HepG2 (cell line): Measurements from ENCODE around the gene SLCO3A1. TPM values are rescaled to one million over a fixed set of nuclear protein-coding genes. Genes with fewer than 3 reads are reported as not detected.
A peak's percentile ranks its signal among the peaks of the same experiment; 100 is the strongest.

Experiments used
- ATAC-seq: fragments of 200-7000 bp; cut with Tn5 transposase; 3 replicates; pipeline ENCODE4 v1.9.1; 2020; ENCODE audit warnings: mild to moderate bottlenecking, moderate library complexity
- BruUV-seq: library from RNA; stranded (reverse); fragments of 400-500 nt; replicated peaks from 2 replicates; lab custom pipeline; 2021; lab: Mats Ljungman, UMichigan
- CTCF ChIA-PET: fragments of 300-600 bp; formaldehyde crosslinking; extraction: SDS; loops from one replicate; lab custom pipeline; 2021; ENCODE audit warnings: low total read pairs, inconsistent platforms, low intra/inter-chr PET ratio; lab: Yijun Ruan, JAX
- POLR2A ChIA-PET: fragments of 350-600 bp; sonication (Branson Sonifier 250); formaldehyde crosslinking; loops from one replicate; lab custom pipeline; 2020; ENCODE audit warnings: antibody characterized with exemption, inconsistent platforms; lab: Yijun Ruan, JAX
- DNase-seq: peaks from one replicate; pipeline ENCODE4 v3.0.0-alpha.2; 2015; ENCODE audit warnings: low spot score
- FAIRE-seq: peaks from 3 replicates; lab custom pipeline; 2011; peaks lifted over from hg19 to GRCh38; lab: Jason Lieb, UNC
- H2AFZ ChIP-seq: one replicate; pipeline ENCODE4 v1.6.1; 2011; ENCODE audit warnings: low read length, inconsistent platforms
- H3K27ac ChIP-seq: fragments of 300-600 bp; 3 replicates; pipeline ENCODE4 v1.8.0; 2011; ENCODE audit warnings: mixed run types, mild to moderate bottlenecking, mixed read lengths, low read length, inconsistent platforms; ENCODE audit not compliant: insufficient read depth; ENCODE audit errors: extremely low read length
- H3K27me3 ChIP-seq, 2 experiments: fragments of 200-600 bp in 1 of 2; 2 replicates in 1 of 2; 3 replicates in 1 of 2; pipeline versions ENCODE4 v1.6.0 to v1.8.0; 2011; ENCODE audit warnings: low read length in 2 of 2, mild to moderate bottlenecking in 2 of 2, moderate library complexity in 2 of 2, inconsistent platforms in 1 of 2; ENCODE audit not compliant: insufficient read depth in 2 of 2, control insufficient read depth in 1 of 2
- H3K36me3 ChIP-seq, 2 experiments: fragments of 200-600 bp in 1 of 2; replicated peaks in 1 of 2; 2 replicates in 1 of 2; 3 replicates in 1 of 2; pipeline versions ENCODE4 v1.5.1 to v1.8.0; 2011; ENCODE audit warnings: low read length in 2 of 2, inconsistent platforms in 1 of 2; ENCODE audit not compliant: insufficient read depth in 2 of 2, control insufficient read depth in 1 of 2
- H3K4me1 ChIP-seq: 2 replicates; pipeline ENCODE4 v1.5.1; 2012; ENCODE audit warnings: low read length, inconsistent platforms; ENCODE audit not compliant: insufficient read depth
- H3K4me2 ChIP-seq: 2 replicates; pipeline ENCODE4 v1.6.0; 2011; ENCODE audit warnings: low read depth, low read length, inconsistent platforms
- H3K4me3 ChIP-seq, 3 experiments: fragments of 200-600 bp in 1 of 3; sonication (generic), shearing (Covaris generic) in 1 of 3; replicated peaks in 1 of 3; 2 replicates each; pipeline ENCODE4 v1.5.1; 2011 to 2016; ENCODE audit warnings: low read length in 3 of 3, inconsistent platforms in 2 of 3, low read depth in 2 of 3, mild to moderate bottlenecking in 2 of 3, control low read depth in 1 of 3, mixed read lengths in 1 of 3; ENCODE audit not compliant: insufficient read depth in 1 of 3
- H3K79me2 ChIP-seq: one replicate; pipeline ENCODE4 v1.6.1; 2011; ENCODE audit warnings: low read length, inconsistent platforms; ENCODE audit not compliant: insufficient read depth
- H3K9ac ChIP-seq: 2 replicates; pipeline ENCODE4 v1.6.0; 2011; ENCODE audit warnings: mild to moderate bottlenecking, low read depth, low read length, inconsistent platforms; ENCODE audit not compliant: insufficient read depth
- H3K9me3 ChIP-seq: 2 replicates; pipeline ENCODE4 v1.5.1; 2012; ENCODE audit warnings: mild to moderate bottlenecking, low read length
- H4K20me1 ChIP-seq: 2 replicates; pipeline ENCODE4 v1.6.0; 2011; ENCODE audit warnings: inconsistent platforms, mild to moderate bottlenecking, low read length, moderate library complexity; ENCODE audit not compliant: insufficient read depth
- DR1 ChIP-seq: sonication (generic); formaldehyde crosslinking; IDR thresholded peaks from 2 replicates; pipeline ENCODE4 v1.8.0; 2021; ENCODE audit warnings: mild to moderate bottlenecking, missing genetic modification reagents, inconsistent platforms
- FOSL1 ChIP-seq: sonication (generic); formaldehyde crosslinking; IDR thresholded peaks from 2 replicates; pipeline ENCODE4 v1.9.0; 2021; ENCODE audit warnings: missing genetic modification reagents, borderline replicate concordance
- FOXA3 ChIP-seq: IDR thresholded peaks from 2 replicates; pipeline ENCODE4 v1.6.1; 2016; ENCODE audit warnings: missing genetic modification reagents, missing compliant biosample characterization
- GATA4 ChIP-seq: sonication (generic); IDR thresholded peaks from 2 replicates; pipeline ENCODE4 v1.6.1; 2016; ENCODE audit warnings: antibody characterized with exemption, low read depth, borderline replicate concordance
- MYNN ChIP-seq: sonication (generic); formaldehyde crosslinking; IDR thresholded peaks from 2 replicates; pipeline ENCODE4 v1.4.0; 2020; ENCODE audit warnings: mild to moderate bottlenecking, low read depth, missing genetic modification reagents
- ZMYM4 ChIP-seq: sonication (generic); formaldehyde crosslinking; IDR thresholded peaks from 2 replicates; pipeline ENCODE4 v1.8.1; 2023; ENCODE audit warnings: mild to moderate bottlenecking, missing genetic modification reagents
- ZNF34 ChIP-seq: sonication (generic); formaldehyde crosslinking; IDR thresholded peaks from 2 replicates; pipeline ENCODE4 v1.4.0; 2020; ENCODE audit warnings: mild to moderate bottlenecking, missing genetic modification reagents, borderline replicate concordance
- ZNF383 ChIP-seq: sonication (generic); formaldehyde crosslinking; IDR thresholded peaks from 2 replicates; pipeline ENCODE4 v1.4.0; 2020; ENCODE audit warnings: missing genetic modification reagents, mild to moderate bottlenecking, borderline replicate concordance
- ZNF446 ChIP-seq: sonication (generic); formaldehyde crosslinking; IDR thresholded peaks from 2 replicates; pipeline ENCODE4 v1.5.0; 2020; ENCODE audit warnings: mild to moderate bottlenecking, missing genetic modification reagents
- ZNF501 ChIP-seq: sonication (generic); formaldehyde crosslinking; IDR thresholded peaks from 2 replicates; pipeline ENCODE4 v1.5.1; 2020; ENCODE audit warnings: mild to moderate bottlenecking, moderate library complexity, missing genetic modification reagents
- WGBS: methylation state at CpG from one replicate; pipeline ENCODE4 v1.1.6; 2017; ENCODE audit warnings: low lambda C conversion rate; 5-methylcytosine and 5-hydroxymethylcytosine counted together
- in situ Hi-C: cut with HindIII; loops from 2 replicates; pipeline ENCODE4 v1.10.0; 2017; ENCODE audit warnings: low pct_unique_long_range_greater_than_20kb; ENCODE audit not compliant: extremely low pct_ligation_motif_present
- intact Hi-C: fragments of 100-400 bp; cut with micrococcal nuclease; formaldehyde crosslinking; loops from one replicate; pipeline ENCODE4 v1.10.0; 2022; ENCODE audit not compliant: unreplicated experiment
- polyA plus RNA-seq, 8 experiments: library from polyadenylated mRNA; depleted of rRNA in 3 of 8; stranded (reverse) in 7 of 8; unstranded in 1 of 8; fragments of >200 nt; fragmentation: Illumina TruSeq in 4 of 8; extraction: Trizol in 4 of 8; gene quantifications; 2 replicates each; pipeline versions ENCODE4 v1.2.1 to v1.2.3, GENCODE V29; 2011 to 2016; ENCODE audit warnings: low read depth in 4 of 8, missing spikeins in 1 of 8, mixed read lengths in 1 of 8; ENCODE audit not compliant: insufficient read depth in 1 of 8
- total RNA-seq, 5 experiments: library from RNA; depleted of rRNA; stranded (reverse); fragments of >200 nt; fragmentation: Illumina TruSeq; extraction: Trizol; gene quantifications; 2 replicates each; pipeline ENCODE4 v1.2.3, GENCODE V29; 2016; ENCODE audit warnings: low read depth in 1 of 5
- TF ChIP-seq, protein P1 (sequence below): sonication (generic); formaldehyde crosslinking; IDR thresholded peaks from 2 replicates; pipeline ENCODE4 v1.5.1; 2020; ENCODE audit warnings: mild to moderate bottlenecking, missing genetic modification reagents
- TF ChIP-seq, protein P2 (sequence below): sonication (generic); formaldehyde crosslinking; IDR thresholded peaks from 2 replicates; pipeline ENCODE4 v1.4.0; 2020; ENCODE audit warnings: missing genetic modification reagents
- TF ChIP-seq, protein P3 (sequence below): sonication (generic); formaldehyde crosslinking; IDR thresholded peaks from 2 replicates; pipeline ENCODE4 v1.4.0; 2020; ENCODE audit warnings: missing genetic modification reagents, borderline replicate concordance

Gene SLCO3A1
- total and polyA plus RNA-seq, 2 of the 13 experiments (the other 11 are each of a cell fraction or from before 2014, with no cell fraction given), result 0.02 TPM; not detected in 1

DNA sequence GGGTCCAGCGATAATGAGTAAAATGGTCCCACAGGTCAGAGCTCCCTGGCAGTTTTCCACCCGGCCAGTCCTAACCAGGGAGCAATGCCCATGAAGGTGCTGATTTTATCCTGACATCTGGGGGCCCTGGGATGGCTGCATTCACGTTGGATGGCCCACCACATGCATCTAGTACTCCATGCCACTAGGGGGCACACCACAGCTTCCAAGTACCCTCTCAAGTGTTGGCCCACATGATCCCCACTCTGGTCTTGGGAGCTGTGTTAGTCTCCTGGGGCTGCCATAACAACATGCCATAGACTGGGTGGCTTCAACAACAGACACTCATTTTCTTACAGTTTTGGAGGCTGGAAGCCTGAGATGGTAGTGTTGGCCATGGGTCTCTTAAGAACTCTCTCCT is 225.5 kb downstream of the SLCO3A1 start:
- Histone ChIP-seq H3K36me3 (no peaks in the 10 kb centered on the region), H3K4me2 (no peak overlapping the region), H3K9me3 (no peaks in the 10 kb centered on the region), H3K4me1 (no peaks in the 10 kb centered on the region), H2AFZ (no peak overlapping the region), H4K20me1 (no peaks in the 10 kb centered on the region), H3K4me3 (no peak overlapping the region), H3K9ac (no peak overlapping the region), H3K27ac (no peak overlapping the region), H3K27me3 (peaks cover 0 to 10% of the 10 kb centered on the region in 2 experiments; a peak in 3 of 5 replicates), H3K79me2 (no peaks in the 10 kb centered on the region)
- FAIRE-seq, result no peak
- in situ Hi-C loops, result loop anchor here (25.0 kb wide), 1 partner anchor 608 kb away; no protein-coding TSS in a partner anchor
- intact Hi-C loops, result no loop called here
- ChIA-PET POLR2A (no interaction called here), CTCF (no interaction called here)
- no TSS peak for BruUV-seq
- peak; percentile 24; the same call in 2 of the 3 replicates for ATAC-seq
- peak; percentile 15 for DNase-seq
- no CpG with 5 or more reads among the region's 3 CpGs for WGBS
- TF ChIP-seq, protein P1, sequence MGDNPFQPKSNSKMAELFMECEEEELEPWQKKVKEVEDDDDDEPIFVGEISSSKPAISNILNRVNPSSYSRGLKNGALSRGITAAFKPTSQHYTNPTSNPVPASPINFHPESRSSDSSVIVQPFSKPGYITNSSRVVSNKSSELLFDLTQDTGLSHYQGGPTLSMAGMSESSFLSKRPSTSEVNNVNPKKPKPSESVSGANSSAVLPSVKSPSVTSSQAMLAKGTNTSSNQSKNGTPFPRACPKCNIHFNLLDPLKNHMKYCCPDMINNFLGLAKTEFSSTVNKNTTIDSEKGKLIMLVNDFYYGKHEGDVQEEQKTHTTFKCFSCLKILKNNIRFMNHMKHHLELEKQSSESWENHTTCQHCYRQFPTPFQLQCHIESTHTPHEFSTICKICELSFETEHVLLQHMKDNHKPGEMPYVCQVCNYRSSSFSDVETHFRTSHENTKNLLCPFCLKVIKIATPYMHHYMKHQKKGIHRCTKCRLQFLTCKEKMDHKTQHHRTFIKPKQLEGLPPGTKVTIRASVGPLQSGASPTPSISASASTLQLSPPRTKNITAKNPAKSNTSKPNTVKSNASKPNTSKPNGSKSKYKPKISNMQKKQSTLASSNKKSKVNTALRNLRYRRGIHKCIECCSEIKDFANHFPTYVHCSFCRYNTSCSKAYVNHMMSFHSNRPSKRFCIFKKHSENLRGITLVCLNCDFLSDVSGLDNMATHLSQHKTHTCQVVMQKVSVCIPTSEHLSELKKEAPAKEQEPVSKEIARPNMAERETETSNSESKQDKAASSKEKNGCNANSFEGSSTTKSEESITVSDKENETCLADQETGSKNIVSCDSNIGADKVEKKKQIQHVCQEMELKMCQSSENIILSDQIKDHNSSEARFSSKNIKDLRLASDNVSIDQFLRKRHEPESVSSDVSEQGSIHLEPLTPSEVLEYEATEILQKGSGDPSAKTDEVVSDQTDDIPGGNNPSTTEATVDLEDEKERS (CRISPR knock-in tag), result no peak
- TF ChIP-seq FOXA3 (CRISPR knock-in tag) (no peak), ZNF501 (CRISPR knock-in tag) (no peak), FOSL1 (no peak), GATA4 (no peak), DR1 (CRISPR knock-in tag) (no peak), ZNF383 (CRISPR knock-in tag) (no peak), ZMYM4 (CRISPR knock-in tag) (no peak), ZNF446 (CRISPR knock-in tag) (no peak), ZNF34 (CRISPR knock-in tag) (no peak), MYNN (CRISPR knock-in tag) (no peak)
- TF ChIP-seq, protein P2, sequence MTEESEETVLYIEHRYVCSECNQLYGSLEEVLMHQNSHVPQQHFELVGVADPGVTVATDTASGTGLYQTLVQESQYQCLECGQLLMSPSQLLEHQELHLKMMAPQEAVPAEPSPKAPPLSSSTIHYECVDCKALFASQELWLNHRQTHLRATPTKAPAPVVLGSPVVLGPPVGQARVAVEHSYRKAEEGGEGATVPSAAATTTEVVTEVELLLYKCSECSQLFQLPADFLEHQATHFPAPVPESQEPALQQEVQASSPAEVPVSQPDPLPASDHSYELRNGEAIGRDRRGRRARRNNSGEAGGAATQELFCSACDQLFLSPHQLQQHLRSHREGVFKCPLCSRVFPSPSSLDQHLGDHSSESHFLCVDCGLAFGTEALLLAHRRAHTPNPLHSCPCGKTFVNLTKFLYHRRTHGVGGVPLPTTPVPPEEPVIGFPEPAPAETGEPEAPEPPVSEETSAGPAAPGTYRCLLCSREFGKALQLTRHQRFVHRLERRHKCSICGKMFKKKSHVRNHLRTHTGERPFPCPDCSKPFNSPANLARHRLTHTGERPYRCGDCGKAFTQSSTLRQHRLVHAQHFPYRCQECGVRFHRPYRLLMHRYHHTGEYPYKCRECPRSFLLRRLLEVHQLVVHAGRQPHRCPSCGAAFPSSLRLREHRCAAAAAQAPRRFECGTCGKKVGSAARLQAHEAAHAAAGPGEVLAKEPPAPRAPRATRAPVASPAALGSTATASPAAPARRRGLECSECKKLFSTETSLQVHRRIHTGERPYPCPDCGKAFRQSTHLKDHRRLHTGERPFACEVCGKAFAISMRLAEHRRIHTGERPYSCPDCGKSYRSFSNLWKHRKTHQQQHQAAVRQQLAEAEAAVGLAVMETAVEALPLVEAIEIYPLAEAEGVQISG, result peak; percentile 91
- TF ChIP-seq, protein P3, sequence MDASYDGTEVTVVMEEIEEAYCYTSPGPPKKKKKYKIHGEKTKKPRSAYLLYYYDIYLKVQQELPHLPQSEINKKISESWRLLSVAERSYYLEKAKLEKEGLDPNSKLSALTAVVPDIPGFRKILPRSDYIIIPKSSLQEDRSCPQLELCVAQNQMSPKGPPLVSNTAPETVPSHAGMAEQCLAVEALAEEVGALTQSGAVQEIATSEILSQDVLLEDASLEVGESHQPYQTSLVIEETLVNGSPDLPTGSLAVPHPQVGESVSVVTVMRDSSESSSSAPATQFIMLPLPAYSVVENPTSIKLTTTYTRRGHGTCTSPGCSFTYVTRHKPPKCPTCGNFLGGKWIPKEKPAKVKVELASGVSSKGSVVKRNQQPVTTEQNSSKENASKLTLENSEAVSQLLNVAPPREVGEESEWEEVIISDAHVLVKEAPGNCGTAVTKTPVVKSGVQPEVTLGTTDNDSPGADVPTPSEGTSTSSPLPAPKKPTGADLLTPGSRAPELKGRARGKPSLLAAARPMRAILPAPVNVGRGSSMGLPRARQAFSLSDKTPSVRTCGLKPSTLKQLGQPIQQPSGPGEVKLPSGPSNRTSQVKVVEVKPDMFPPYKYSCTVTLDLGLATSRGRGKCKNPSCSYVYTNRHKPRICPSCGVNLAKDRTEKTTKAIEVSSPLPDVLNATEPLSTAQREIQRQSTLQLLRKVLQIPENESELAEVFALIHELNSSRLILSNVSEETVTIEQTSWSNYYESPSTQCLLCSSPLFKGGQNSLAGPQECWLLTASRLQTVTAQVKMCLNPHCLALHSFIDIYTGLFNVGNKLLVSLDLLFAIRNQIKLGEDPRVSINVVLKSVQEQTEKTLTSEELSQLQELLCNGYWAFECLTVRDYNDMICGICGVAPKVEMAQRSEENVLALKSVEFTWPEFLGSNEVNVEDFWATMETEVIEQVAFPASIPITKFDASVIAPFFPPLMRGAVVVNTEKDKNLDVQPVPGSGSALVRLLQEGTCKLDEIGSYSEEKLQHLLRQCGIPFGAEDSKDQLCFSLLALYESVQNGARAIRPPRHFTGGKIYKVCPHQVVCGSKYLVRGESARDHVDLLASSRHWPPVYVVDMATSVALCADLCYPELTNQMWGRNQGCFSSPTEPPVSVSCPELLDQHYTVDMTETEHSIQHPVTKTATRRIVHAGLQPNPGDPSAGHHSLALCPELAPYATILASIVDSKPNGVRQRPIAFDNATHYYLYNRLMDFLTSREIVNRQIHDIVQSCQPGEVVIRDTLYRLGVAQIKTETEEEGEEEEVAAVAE (CRISPR knock-in tag), result no peak
